Measurements from ENCODE around the gene IFT172.

Gene IFT172

GRCh38 chr2:27420996-27421395 is 68.5 kb downstream of the IFT172 start:
- DNase-seq, result no peak

DNA sequence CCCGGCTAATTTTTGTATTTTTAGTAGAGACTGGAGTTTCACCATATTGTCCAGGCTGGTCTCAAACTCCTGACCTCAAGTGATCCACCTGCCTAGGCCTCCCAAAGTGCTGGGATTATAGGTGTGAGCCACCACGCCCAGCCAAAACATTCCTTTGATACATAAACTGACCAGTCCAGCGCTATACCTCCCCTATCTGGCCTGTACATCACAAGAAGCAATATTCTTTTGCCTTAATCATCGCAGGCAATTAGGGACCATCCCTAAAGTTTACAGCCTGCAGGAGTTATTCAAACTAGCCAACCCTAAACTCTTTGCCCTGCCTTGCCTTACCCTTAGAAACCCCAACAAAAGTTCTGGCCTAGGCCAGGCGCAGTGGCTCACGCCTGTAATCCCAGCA is 73.4 kb downstream of the IFT172 start:
- DNase-seq, result no peak

GRCh38 chr2:27412419-27413152 is 77.0 kb downstream of the IFT172 start:
- DNase-seq, result no peak

- peak; percentile 97 for DNase-seq
Observed at GRCh38 chr2:27409321-27410073, 80.0 kb downstream of the IFT172 start, which contains the start of gene PPM1G. TSS of gene PPM1G (minus strand) at chr2:27409591. CDS start at chr2:27409422, 169 bp downstream.

GRCh38 chr2:27408601-27409320 is 80.8 kb downstream of the IFT172 start:
- peak; percentile 17 for DNase-seq

GRCh38 chr2:27407798-27408491 is 81.6 kb downstream of the IFT172 start:
- peak; percentile 18 for DNase-seq

- no peak for DNase-seq
Observed at GRCh38 chr2:27400348-27401135, 89.0 kb downstream of the IFT172 start.

- no peak for DNase-seq
Observed at GRCh38 chr2:27398962-27399361, 90.6 kb downstream of the IFT172 start.
